WI38 (cell line): ENCODE data around the gene PDIK1L.

ENCODE experiments used
- H3K4me3 ChIP-seq: 2 replicates; pipeline ENCODE4 v1.5.1; 2011; ENCODE audit warnings: low read depth, mild to moderate bottlenecking, control low read depth, low read length
- TF ChIP-seq, protein P1 (sequence below): IDR thresholded peaks from 2 replicates; pipeline ENCODE4 v1.5.1; 2012; ENCODE audit warnings: low read depth, mild to moderate bottlenecking, control low read depth, low read length

The PDIK1L gene

DNA sequence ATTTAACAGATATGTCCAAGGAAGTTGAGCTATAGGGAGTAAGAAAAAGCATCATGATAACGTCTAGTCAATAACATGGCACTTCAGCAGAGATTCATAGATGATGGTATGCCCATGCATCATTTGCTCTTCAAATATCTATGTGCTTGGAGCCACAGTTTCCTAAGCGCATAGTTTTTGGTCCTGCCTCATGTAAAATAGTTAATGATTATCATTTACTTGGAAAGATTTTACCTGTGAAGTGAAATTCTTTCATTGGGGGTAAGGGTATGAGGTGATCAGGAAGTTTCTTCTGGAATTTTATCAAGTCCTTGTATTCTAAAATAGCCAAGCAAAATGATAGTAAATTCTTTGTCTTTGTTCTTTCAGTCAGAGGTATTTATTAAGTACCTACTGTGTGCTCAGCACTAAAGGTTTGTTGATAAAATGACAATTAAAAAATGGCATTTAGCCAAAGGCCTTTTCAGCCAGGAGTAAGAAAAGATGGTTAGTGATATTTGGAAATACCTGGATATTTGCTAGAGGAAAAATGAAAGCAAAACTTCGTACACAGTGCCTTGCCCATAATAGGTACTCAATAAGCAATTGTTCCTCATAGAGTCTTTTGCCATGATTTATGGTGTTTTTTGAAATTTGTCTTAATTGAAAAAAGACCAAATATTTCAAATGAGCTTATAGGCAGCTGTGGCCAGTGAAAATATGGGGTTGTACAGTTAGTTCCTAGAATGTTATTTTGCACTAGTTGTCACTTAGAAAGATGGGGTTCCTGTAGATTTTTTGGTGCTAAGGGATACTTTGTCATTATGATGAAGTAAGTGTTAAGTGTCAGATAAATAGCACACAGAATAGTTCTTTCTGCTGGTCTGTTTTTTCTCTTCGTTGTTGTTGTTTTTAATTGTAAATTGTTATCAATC is 13.1 kb downstream of the PDIK1L start:
- H3K4me3 ChIP-seq: no peak overlapping the region
- TF ChIP-seq, protein P1, sequence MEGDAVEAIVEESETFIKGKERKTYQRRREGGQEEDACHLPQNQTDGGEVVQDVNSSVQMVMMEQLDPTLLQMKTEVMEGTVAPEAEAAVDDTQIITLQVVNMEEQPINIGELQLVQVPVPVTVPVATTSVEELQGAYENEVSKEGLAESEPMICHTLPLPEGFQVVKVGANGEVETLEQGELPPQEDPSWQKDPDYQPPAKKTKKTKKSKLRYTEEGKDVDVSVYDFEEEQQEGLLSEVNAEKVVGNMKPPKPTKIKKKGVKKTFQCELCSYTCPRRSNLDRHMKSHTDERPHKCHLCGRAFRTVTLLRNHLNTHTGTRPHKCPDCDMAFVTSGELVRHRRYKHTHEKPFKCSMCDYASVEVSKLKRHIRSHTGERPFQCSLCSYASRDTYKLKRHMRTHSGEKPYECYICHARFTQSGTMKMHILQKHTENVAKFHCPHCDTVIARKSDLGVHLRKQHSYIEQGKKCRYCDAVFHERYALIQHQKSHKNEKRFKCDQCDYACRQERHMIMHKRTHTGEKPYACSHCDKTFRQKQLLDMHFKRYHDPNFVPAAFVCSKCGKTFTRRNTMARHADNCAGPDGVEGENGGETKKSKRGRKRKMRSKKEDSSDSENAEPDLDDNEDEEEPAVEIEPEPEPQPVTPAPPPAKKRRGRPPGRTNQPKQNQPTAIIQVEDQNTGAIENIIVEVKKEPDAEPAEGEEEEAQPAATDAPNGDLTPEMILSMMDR: no peak

DNA sequence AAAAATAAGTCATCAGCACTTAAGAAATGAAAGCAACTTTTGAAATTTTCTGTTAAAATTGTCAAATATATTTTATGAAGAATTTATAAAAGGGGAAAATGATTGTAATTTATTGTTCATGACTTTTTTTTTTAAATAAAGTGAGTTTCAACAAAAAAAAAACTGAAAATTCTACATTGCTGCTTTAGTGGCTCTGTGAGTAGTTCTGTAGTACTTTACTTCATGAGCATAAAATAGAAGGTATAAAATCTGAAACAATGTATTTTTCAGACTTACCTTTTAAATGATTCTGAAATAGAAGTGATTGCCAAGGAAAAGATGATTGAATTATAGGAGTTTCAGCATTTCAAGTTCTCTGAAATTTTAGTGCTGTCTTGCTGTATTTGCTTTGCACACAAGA is 13.8 kb downstream of the PDIK1L start:
- TF ChIP-seq, protein P1: no peak

DNA sequence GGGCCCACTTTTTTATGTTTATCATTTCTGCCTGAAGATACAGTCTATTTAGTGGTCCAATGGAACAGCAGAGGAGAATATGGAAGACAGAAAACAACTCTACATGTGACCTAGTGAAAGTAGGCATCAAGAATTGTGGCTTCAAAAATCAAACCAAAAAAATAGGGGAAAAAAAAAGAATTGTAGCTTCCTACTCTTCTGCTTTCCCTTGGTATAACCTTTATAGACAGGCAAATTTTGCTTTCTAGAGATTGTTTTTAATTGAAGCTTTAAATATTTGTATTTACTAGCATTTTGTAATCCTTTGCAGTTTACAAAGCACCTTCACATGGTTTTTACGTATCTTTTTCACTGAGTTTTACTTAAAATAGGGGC is 14.3 kb downstream of the PDIK1L start:
- TF ChIP-seq, protein P1: no peak
- no peak overlapping the region for H3K4me3 ChIP-seq

More for the DNA sequence above, 13.8 kb downstream of the PDIK1L start:
- H3K4me3 ChIP-seq: no peak overlapping the region

DNA sequence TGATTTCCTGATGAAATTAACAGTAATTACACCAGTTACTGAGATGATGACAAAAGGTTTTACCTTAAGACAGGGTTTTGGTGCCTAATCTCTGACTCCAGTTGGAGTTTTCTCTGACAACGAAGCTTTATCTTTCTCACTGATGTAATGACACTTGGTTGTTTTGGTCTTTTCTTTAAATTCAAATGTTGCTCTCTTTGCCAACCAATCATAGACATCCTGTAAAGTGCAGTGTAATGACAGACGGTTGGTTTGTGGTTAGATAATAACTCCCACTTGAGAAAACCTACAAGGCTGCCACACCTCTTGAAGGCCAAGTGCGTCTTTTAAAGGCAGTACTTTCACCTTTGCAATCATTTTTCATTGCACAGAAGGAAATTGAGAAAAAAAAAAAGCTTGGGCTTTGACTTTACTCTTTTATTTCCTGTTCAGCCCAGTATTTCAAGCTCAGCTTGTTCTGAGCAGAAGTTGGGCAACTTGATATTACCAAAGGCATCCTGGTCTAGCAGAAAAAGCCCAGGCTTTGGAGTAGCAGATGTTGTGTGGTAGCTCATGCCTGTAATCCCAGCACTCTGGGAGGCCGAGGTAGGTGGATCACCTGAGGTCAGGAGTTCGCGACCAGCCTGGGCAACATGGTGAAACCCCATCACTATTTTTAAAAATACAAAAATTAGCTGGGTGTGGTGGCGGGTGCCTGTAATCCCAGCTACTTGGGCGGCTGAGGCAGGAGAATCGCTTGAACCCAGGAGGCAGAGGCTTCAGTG is 14.9 kb downstream of the PDIK1L start:
- no peak overlapping the region for H3K4me3 ChIP-seq
- TF ChIP-seq, protein P1: no peak

DNA sequence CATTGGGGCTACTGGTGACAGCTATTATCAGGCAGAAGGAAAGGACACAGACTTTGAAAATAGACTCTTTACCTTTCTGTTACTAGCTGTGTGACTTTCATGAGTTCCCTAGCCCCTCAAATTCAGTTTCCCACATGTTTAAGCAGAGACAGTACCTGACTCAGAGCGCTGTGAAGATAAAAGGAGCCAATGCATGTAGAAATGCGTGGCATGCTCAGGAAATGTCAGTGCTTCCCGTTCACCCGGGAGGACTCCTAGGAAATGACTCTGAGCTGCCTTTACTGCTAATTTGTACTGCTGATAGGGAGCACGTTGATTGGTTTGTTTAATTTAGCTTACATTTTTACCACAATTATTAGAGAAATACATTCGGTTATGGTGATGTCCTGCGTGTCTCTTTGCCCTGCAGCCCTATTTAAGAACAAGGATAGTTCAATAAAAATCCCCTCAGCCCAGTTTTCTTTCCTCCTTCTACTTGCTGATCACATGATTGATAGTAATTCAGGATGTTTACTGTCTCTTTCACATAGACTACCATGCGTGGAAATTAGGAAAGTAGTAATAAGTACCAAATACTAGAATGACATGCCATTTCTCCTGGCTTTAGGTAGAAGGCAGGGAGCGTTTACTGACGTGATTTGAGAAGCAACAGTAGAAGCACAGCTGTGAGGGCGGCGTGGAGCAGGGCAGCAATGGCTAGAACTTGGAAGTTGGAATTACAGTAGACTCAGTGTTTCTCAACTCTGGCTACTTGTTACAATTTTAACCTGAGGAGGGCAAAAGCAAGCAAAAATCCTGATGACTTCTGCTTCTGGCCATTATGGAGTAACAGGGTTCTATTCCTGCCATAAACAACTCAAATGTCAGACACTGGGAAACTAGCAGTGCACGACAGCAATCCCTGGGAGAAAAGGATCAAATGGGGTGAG is 15.9 kb downstream of the PDIK1L start:
- no peak overlapping the region for H3K4me3 ChIP-seq
- TF ChIP-seq, protein P1: no peak

DNA sequence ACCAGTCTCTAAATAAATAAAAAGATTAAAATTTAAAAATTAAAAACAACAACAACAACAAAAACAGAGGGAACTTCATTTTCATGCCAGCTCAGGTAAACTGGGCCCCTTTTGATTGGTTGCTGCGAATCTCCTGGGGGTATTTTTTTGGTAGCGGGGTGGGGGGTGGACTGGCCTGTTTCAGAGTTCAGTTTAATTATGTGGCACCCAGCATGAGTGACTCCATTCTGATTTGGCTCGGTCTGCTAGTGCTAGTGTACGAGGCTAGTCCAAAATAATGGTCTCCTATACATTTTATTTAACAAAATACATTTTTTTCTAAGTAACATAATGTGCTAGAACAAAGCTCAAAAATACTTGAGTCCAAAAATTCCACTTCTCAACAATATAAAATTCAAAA is 18.2 kb downstream of the PDIK1L start:
- TF ChIP-seq, protein P1: no peak
- H3K4me3 ChIP-seq: no peak overlapping the region
